Raji (cell line): Measurements from ENCODE around the gene MACF1.

ENCODE experiments used
- POLR2A ChIP-seq: IDR thresholded peaks from 2 replicates; pipeline ENCODE4 v1.6.1; 2011; ENCODE audit warnings: low read depth, low read length, control low read depth; ENCODE audit not compliant: insufficient read depth

MACF1 gene

GRCh38 chr1:39411526-39412478 is 207.3 kb downstream of the MACF1 start:
- TF ChIP-seq POLR2A: no peak

- no peak for TF ChIP-seq POLR2A
Measured at GRCh38 chr1:39412892-39413291, 208.4 kb downstream of the MACF1 start.

GRCh38 chr1:39413902-39414528 is 209.5 kb downstream of the MACF1 start:
- no peak for TF ChIP-seq POLR2A

- no peak for TF ChIP-seq POLR2A
Measured at GRCh38 chr1:39415553-39415952, 211.1 kb downstream of the MACF1 start.

GRCh38 chr1:39416609-39417008 is 212.1 kb downstream of the MACF1 start:
- no peak for TF ChIP-seq POLR2A

- no peak for TF ChIP-seq POLR2A
Measured at GRCh38 chr1:39418236-39418635, 213.7 kb downstream of the MACF1 start.

- no peak for TF ChIP-seq POLR2A
Measured at GRCh38 chr1:39420493-39420892, 216.0 kb downstream of the MACF1 start.

- no peak for TF ChIP-seq POLR2A
Measured at GRCh38 chr1:39422614-39423013, 218.1 kb downstream of the MACF1 start.

GRCh38 chr1:39425151-39425550 is 220.7 kb downstream of the MACF1 start:
- no peak for TF ChIP-seq POLR2A

GRCh38 chr1:39425634-39426033 is 221.1 kb downstream of the MACF1 start:
- TF ChIP-seq POLR2A: no peak

- TF ChIP-seq POLR2A: no peak
Measured at GRCh38 chr1:39426346-39426745, 221.9 kb downstream of the MACF1 start.

GRCh38 chr1:39427374-39427773 is 222.9 kb downstream of the MACF1 start:
- TF ChIP-seq POLR2A: no peak

GRCh38 chr1:39427912-39428311 is 223.4 kb downstream of the MACF1 start:
- no peak for TF ChIP-seq POLR2A

- TF ChIP-seq POLR2A: no peak
Measured at GRCh38 chr1:39431927-39432326, 227.4 kb downstream of the MACF1 start.

- TF ChIP-seq POLR2A: no peak
Measured at GRCh38 chr1:39434797-39435395, 230.4 kb downstream of the MACF1 start.

- TF ChIP-seq POLR2A: no peak
Measured at GRCh38 chr1:39435597-39435996, 231.1 kb downstream of the MACF1 start.

GRCh38 chr1:39436842-39437241 is 232.3 kb downstream of the MACF1 start:
- TF ChIP-seq POLR2A: no peak

GRCh38 chr1:39438042-39438441 is 233.5 kb downstream of the MACF1 start:
- no peak for TF ChIP-seq POLR2A
